HUES6 (cell line): ENCODE data around the gene DENND1B.
"Not testable (repeated sequence)": the region's sequence is repeated elsewhere in the genome, so short reads cannot be mapped to it uniquely, and the experiment has no call there.

Source experiments
- H3K27ac ChIP-seq: 2 replicates; pipeline ENCODE4 v1.7.0; 2013; ENCODE audit warnings: low read depth, mild to moderate bottlenecking, low read length, inconsistent platforms
- H3K27me3 ChIP-seq: 2 replicates; pipeline ENCODE4 v1.6.1; 2013; ENCODE audit warnings: low read length; ENCODE audit not compliant: control insufficient read depth, insufficient read depth
- H3K36me3 ChIP-seq: 2 replicates; pipeline ENCODE4 v1.6.1; 2013; ENCODE audit warnings: low read length; ENCODE audit not compliant: control insufficient read depth, insufficient read depth
- H3K4me1 ChIP-seq: 2 replicates; pipeline ENCODE4 v1.6.1; 2013; ENCODE audit warnings: low read length; ENCODE audit not compliant: control insufficient read depth, insufficient read depth
- H3K4me3 ChIP-seq: 2 replicates; pipeline ENCODE4 v1.5.1; 2013; ENCODE audit warnings: low read depth, low read length
- H3K9ac ChIP-seq: one replicate; pipeline ENCODE4 v1.6.1; 2013; ENCODE audit warnings: mild to moderate bottlenecking, low read length
- H3K9me3 ChIP-seq: 2 replicates; pipeline ENCODE4 v1.6.1; 2013; ENCODE audit warnings: low read depth, low read length; ENCODE audit not compliant: control insufficient read depth, insufficient read depth

DENND1B gene

GRCh38 chr1:197491505-197491904 lies 283.8 kb downstream of the DENND1B start:
- not testable (repeated sequence) for H3K27ac ChIP-seq, H3K27me3 ChIP-seq, H3K9ac ChIP-seq, H3K4me3 ChIP-seq, H3K36me3 ChIP-seq, H3K9me3 ChIP-seq, H3K4me1 ChIP-seq

GRCh38 chr1:197486946-197487345 lies 288.3 kb downstream of the DENND1B start:
- H3K36me3 ChIP-seq: no peaks in the 10 kb centered on the region
- H3K27ac ChIP-seq: no peak overlapping the region
- no peaks in the 10 kb centered on the region for H3K9me3 ChIP-seq
- H3K9ac ChIP-seq: no peak overlapping the region
- H3K4me3 ChIP-seq: no peak overlapping the region
- no peaks in the 10 kb centered on the region for H3K4me1 ChIP-seq
- no peaks in the 10 kb centered on the region for H3K27me3 ChIP-seq

- Histone ChIP-seq H3K9ac (no peak overlapping the region), H3K36me3 (no peaks in the 10 kb centered on the region), H3K27me3 (no peaks in the 10 kb centered on the region), H3K4me1 (no peaks in the 10 kb centered on the region), H3K27ac (no peak overlapping the region), H3K4me3 (no peak overlapping the region), H3K9me3 (no peaks in the 10 kb centered on the region)
Observed at GRCh38 chr1:197485790-197486189, 289.5 kb downstream of the DENND1B start.

GRCh38 chr1:197481101-197481500 lies 294.2 kb downstream of the DENND1B start:
- no peaks in the 10 kb centered on the region for H3K27me3 ChIP-seq
- no peaks in the 10 kb centered on the region for H3K4me1 ChIP-seq
- no peak overlapping the region for H3K4me3 ChIP-seq
- H3K9ac ChIP-seq: no peak overlapping the region
- no peaks in the 10 kb centered on the region for H3K9me3 ChIP-seq
- H3K27ac ChIP-seq: no peak overlapping the region
- no peaks in the 10 kb centered on the region for H3K36me3 ChIP-seq

- no peak overlapping the region for H3K4me3 ChIP-seq
Observed at GRCh38 chr1:197480446-197480845, 294.8 kb downstream of the DENND1B start.

GRCh38 chr1:197472141-197472540 lies 303.1 kb downstream of the DENND1B start:
- Histone ChIP-seq H3K4me1 (peaks cover 17% of the 10 kb centered on the region), H3K27me3 (no peaks in the 10 kb centered on the region), H3K9ac (no peak overlapping the region), H3K9me3 (no peaks in the 10 kb centered on the region), H3K4me3 (no peak overlapping the region), H3K36me3 (no peaks in the 10 kb centered on the region), H3K27ac (no peak overlapping the region)

More at GRCh38 chr1:197480446-197480845, 294.8 kb downstream of the DENND1B start:
- Histone ChIP-seq H3K36me3 (no peaks in the 10 kb centered on the region), H3K4me1 (no peaks in the 10 kb centered on the region), H3K9ac (no peak overlapping the region), H3K9me3 (no peaks in the 10 kb centered on the region), H3K27me3 (no peaks in the 10 kb centered on the region), H3K27ac (no peak overlapping the region)

GRCh38 chr1:197471248-197471985 lies 303.9 kb downstream of the DENND1B start:
- no peak overlapping the region for H3K27ac ChIP-seq
- H3K27me3 ChIP-seq: no peaks in the 10 kb centered on the region
- H3K9ac ChIP-seq: no peak overlapping the region

GRCh38 chr1:197470330-197470729 lies 304.9 kb downstream of the DENND1B start:
- Histone ChIP-seq H3K4me1 (peaks cover 17% of the 10 kb centered on the region), H3K9ac (no peak overlapping the region), H3K27ac (no peak overlapping the region), H3K36me3 (no peaks in the 10 kb centered on the region), H3K27me3 (no peaks in the 10 kb centered on the region), H3K4me3 (no peak overlapping the region), H3K9me3 (no peaks in the 10 kb centered on the region)

More at GRCh38 chr1:197471248-197471985, 303.9 kb downstream of the DENND1B start:
- Histone ChIP-seq H3K4me1 (peaks cover 17% of the 10 kb centered on the region), H3K36me3 (no peaks in the 10 kb centered on the region), H3K4me3 (no peak overlapping the region), H3K9me3 (no peaks in the 10 kb centered on the region)

GRCh38 chr1:197469620-197470210 lies 305.6 kb downstream of the DENND1B start:
- Histone ChIP-seq H3K27ac (no peak overlapping the region), H3K9ac (no peak overlapping the region), H3K9me3 (no peaks in the 10 kb centered on the region), H3K27me3 (no peaks in the 10 kb centered on the region), H3K36me3 (no peaks in the 10 kb centered on the region), H3K4me1 (peaks cover 17% of the 10 kb centered on the region), H3K4me3 (no peak overlapping the region)

GRCh38 chr1:197468543-197469175 lies 306.6 kb downstream of the DENND1B start:
- H3K36me3 ChIP-seq: no peaks in the 10 kb centered on the region
- H3K9ac ChIP-seq: no peak overlapping the region
- peaks cover 23% of the 10 kb centered on the region for H3K4me1 ChIP-seq
- no peak overlapping the region for H3K4me3 ChIP-seq
- H3K9me3 ChIP-seq: no peaks in the 10 kb centered on the region
- H3K27me3 ChIP-seq: no peaks in the 10 kb centered on the region
- H3K27ac ChIP-seq: no peak overlapping the region

GRCh38 chr1:197467881-197468280 lies 307.4 kb downstream of the DENND1B start:
- no peak overlapping the region for H3K27ac ChIP-seq
- H3K27me3 ChIP-seq: no peaks in the 10 kb centered on the region
- no peaks in the 10 kb centered on the region for H3K36me3 ChIP-seq
- H3K9ac ChIP-seq: no peak overlapping the region
- H3K4me3 ChIP-seq: no peak overlapping the region
- H3K9me3 ChIP-seq: no peaks in the 10 kb centered on the region
- peaks cover 25% of the 10 kb centered on the region for H3K4me1 ChIP-seq
